Esophagus squamous epithelium (tissue), 4 donors: Measurements from ENCODE around the gene FBXO47.

Experiments
- POLR2A ChIP-seq, 4 donors: fragments of 450-650 bp; IDR thresholded peaks; one replicate each; pipeline ENCODE4 v1.6.1; 2017; ENCODE audit warnings: antibody characterized with exemption in 4 of 4, mild to moderate bottlenecking in 4 of 4, moderate library complexity in 3 of 4
- TF ChIP-seq, protein P1 (sequence below), 6 experiments: fragments of 450-650 bp in 4 of 6; fragments of 200-600 bp in 2 of 6; sonication (generic) in 2 of 6; IDR thresholded peaks; one replicate each; pipeline ENCODE4 v1.5.1; 2016 to 2019; ENCODE audit warnings: antibody characterized with exemption in 6 of 6, mild to moderate bottlenecking in 4 of 6, moderate library complexity in 4 of 6

DNA sequence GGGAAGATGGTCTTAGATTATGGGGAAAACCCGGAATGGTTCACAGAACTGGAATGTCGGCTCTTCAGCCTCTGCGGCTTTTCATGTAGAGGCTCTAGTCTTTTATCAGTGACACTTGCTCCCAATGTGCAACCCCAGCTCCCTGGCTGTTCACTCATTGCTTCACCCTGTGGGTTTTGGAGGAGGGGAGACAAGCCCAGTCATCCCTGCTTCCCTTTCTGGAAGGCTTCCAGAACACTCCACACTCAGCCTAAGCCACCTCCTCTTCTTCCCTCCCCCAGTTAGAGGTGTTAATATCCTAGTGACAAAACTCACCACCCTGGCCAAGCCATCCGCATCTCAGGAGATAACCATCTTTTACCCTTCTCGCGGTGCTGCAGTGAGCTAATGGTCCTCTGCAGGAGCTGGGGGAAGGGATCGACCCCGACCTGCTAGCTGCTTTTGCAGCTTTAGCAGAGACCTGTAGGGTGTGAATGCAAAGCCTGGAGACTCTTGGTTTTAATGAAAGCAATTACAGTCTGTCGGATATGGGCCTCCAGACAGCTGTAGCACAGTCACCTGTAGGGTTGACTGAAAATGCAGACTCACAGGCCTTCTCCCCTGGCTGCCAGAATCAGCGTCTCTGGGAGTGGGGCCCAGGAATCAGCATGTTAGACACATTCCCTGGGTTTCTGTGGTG, 66.1 kb downstream of the FBXO47 start:
- TF ChIP-seq, protein P1, sequence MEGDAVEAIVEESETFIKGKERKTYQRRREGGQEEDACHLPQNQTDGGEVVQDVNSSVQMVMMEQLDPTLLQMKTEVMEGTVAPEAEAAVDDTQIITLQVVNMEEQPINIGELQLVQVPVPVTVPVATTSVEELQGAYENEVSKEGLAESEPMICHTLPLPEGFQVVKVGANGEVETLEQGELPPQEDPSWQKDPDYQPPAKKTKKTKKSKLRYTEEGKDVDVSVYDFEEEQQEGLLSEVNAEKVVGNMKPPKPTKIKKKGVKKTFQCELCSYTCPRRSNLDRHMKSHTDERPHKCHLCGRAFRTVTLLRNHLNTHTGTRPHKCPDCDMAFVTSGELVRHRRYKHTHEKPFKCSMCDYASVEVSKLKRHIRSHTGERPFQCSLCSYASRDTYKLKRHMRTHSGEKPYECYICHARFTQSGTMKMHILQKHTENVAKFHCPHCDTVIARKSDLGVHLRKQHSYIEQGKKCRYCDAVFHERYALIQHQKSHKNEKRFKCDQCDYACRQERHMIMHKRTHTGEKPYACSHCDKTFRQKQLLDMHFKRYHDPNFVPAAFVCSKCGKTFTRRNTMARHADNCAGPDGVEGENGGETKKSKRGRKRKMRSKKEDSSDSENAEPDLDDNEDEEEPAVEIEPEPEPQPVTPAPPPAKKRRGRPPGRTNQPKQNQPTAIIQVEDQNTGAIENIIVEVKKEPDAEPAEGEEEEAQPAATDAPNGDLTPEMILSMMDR (IDR thresholded peaks at IDR 0.05), result no peak
- no peak for TF ChIP-seq POLR2A (IDR thresholded peaks at IDR 0.05)
